HepG2 (cell line): ENCODE data around the gene THADA. TPM values are rescaled to one million over a fixed set of nuclear protein-coding genes. Genes with fewer than 3 reads are reported as not detected.

Experiments used
- ARID5B ChIP-seq: IDR thresholded peaks from 2 replicates; pipeline ENCODE4 v1.4.0; 2020; ENCODE audit warnings: mild to moderate bottlenecking, missing genetic modification reagents
- BCL6 ChIP-seq: IDR thresholded peaks from 2 replicates; pipeline ENCODE4 v1.6.1; 2016; ENCODE audit warnings: missing genetic modification reagents, missing compliant biosample characterization
- FOSL2 ChIP-seq: sonication (generic); formaldehyde crosslinking; IDR thresholded peaks from 2 replicates; pipeline ENCODE4 v1.4.0; 2020; ENCODE audit warnings: missing genetic modification reagents
- GABPA ChIP-seq, 2 experiments: IDR thresholded peaks; 2 replicates each; pipeline ENCODE4 v1.6.1; 2011 to 2016; ENCODE audit warnings: low read depth in 2 of 2, low read length in 1 of 2, missing biosample characterization in 1 of 2, missing genetic modification characterization in 1 of 2
- GTF2F1 ChIP-seq: fragments of 150-350 bp; IDR thresholded peaks from 2 replicates; pipeline ENCODE4 v1.6.1; 2014; ENCODE audit warnings: low read length
- HMG20A ChIP-seq: IDR thresholded peaks from 2 replicates; pipeline ENCODE4 v1.6.1; 2016; ENCODE audit warnings: borderline replicate concordance
- HNF1B ChIP-seq: sonication (generic); formaldehyde crosslinking; IDR thresholded peaks from 2 replicates; pipeline ENCODE4 v1.5.1; 2020; ENCODE audit warnings: mild to moderate bottlenecking, moderate library complexity, missing genetic modification reagents
- ISL2 ChIP-seq: sonication (generic); formaldehyde crosslinking; IDR thresholded peaks from 2 replicates; pipeline ENCODE4 v1.5.0; 2020; ENCODE audit warnings: missing genetic modification reagents
- KDM3A ChIP-seq: IDR thresholded peaks from 2 replicates; pipeline ENCODE4 v1.6.1; 2018; ENCODE audit warnings: low read depth, missing compliant biosample characterization
- LCORL ChIP-seq, 2 experiments: fragments of 450-650 bp in 1 of 2; sonication (generic) in 1 of 2; formaldehyde crosslinking in 1 of 2; IDR thresholded peaks; 2 replicates each; pipeline versions ENCODE4 v1.5.0 to v1.6.1; 2017 to 2020; ENCODE audit warnings: antibody characterized with exemption in 1 of 2, missing genetic modification reagents in 1 of 2
- MTERF4 ChIP-seq: sonication (generic); formaldehyde crosslinking; IDR thresholded peaks from 2 replicates; pipeline ENCODE4 v1.8.0; 2023; ENCODE audit warnings: mild to moderate bottlenecking, missing genetic modification reagents
- RARA ChIP-seq: IDR thresholded peaks from 2 replicates; pipeline ENCODE4 v1.6.1; 2016; ENCODE audit warnings: missing genetic modification reagents, missing compliant biosample characterization
- SRY ChIP-seq: sonication (generic); formaldehyde crosslinking; IDR thresholded peaks from 2 replicates; pipeline ENCODE4 v1.8.0; 2022; ENCODE audit warnings: mild to moderate bottlenecking, missing genetic modification reagents
- STAG1 ChIP-seq: sonication (generic); formaldehyde crosslinking; IDR thresholded peaks from 2 replicates; pipeline ENCODE4 v1.4.0; 2020; ENCODE audit warnings: missing genetic modification reagents
- TBX2 ChIP-seq: sonication (generic); formaldehyde crosslinking; IDR thresholded peaks from 2 replicates; pipeline ENCODE4 v1.5.0; 2020; ENCODE audit warnings: missing genetic modification reagents, mild to moderate bottlenecking, borderline replicate concordance
- ZBTB39 ChIP-seq: sonication (generic); formaldehyde crosslinking; IDR thresholded peaks from 2 replicates; pipeline ENCODE4 v1.5.0; 2020; ENCODE audit warnings: missing genetic modification reagents
- ZNF263 ChIP-seq: sonication (generic); formaldehyde crosslinking; IDR thresholded peaks from 2 replicates; pipeline ENCODE4 v1.4.0; 2020; ENCODE audit warnings: missing genetic modification reagents
- ZNF350 ChIP-seq: sonication (generic); formaldehyde crosslinking; IDR thresholded peaks from 2 replicates; pipeline ENCODE4 v1.4.0; 2020; ENCODE audit warnings: mild to moderate bottlenecking, low read depth, missing genetic modification reagents, borderline replicate concordance
- ZNF383 ChIP-seq: sonication (generic); formaldehyde crosslinking; IDR thresholded peaks from 2 replicates; pipeline ENCODE4 v1.4.0; 2020; ENCODE audit warnings: missing genetic modification reagents, mild to moderate bottlenecking, borderline replicate concordance
- ZNF530 ChIP-seq: sonication (generic); formaldehyde crosslinking; IDR thresholded peaks from 2 replicates; pipeline ENCODE4 v1.5.0; 2020; ENCODE audit warnings: low read depth, mild to moderate bottlenecking, missing genetic modification reagents
- polyA plus RNA-seq, 8 experiments: library from polyadenylated mRNA; depleted of rRNA in 3 of 8; stranded (reverse) in 7 of 8; unstranded in 1 of 8; fragments of >200 nt; fragmentation: Illumina TruSeq in 4 of 8; extraction: Trizol in 4 of 8; gene quantifications; 2 replicates each; pipeline versions ENCODE4 v1.2.1 to v1.2.3, GENCODE V29; 2011 to 2016; ENCODE audit warnings: low read depth in 4 of 8, missing spikeins in 1 of 8, mixed read lengths in 1 of 8; ENCODE audit not compliant: insufficient read depth in 1 of 8
- total RNA-seq, 5 experiments: library from RNA; depleted of rRNA; stranded (reverse); fragments of >200 nt; fragmentation: Illumina TruSeq; extraction: Trizol; gene quantifications; 2 replicates each; pipeline ENCODE4 v1.2.3, GENCODE V29; 2016; ENCODE audit warnings: low read depth in 1 of 5

The THADA gene
- total and polyA plus RNA-seq, 2 of the 13 experiments (the other 11 are each of a cell fraction or from before 2014, with no cell fraction given) = 12.7 to 21.7 TPM

- TF ChIP-seq ARID5B (peak; percentile 77), KDM3A (no peak), GABPA (IDR thresholded peaks at IDR 0.05; ENCODE audit: low read depth, low read length) (no peak), GABPA (CRISPR knock-in tag; IDR thresholded peaks at IDR 0.05; ENCODE audit: low read depth) (no peak), ISL2 (CRISPR knock-in tag) (peak; percentile 44; the same call in 1 of the 2 replicates), MTERF4 (CRISPR knock-in tag) (no peak), STAG1 (CRISPR knock-in tag) (peak; percentile 47), ZBTB39 (CRISPR knock-in tag) (peak; percentile 14; the same call in 1 of the 2 replicates), FOSL2 (CRISPR knock-in tag) (0 out of 2 replicates have a peak, but pooled peaks have one; percentile 20), BCL6 (CRISPR knock-in tag) (peak; percentile 78), ZNF530 (CRISPR knock-in tag) (no peak), RARA (peak; percentile 67), TBX2 (CRISPR knock-in tag) (0 out of 2 replicates have a peak, but pooled peaks have one; percentile 45), HMG20A (CRISPR knock-in tag) (peak; percentile 61; the same call in 1 of the 2 replicates), ZNF383 (no peak), LCORL (IDR thresholded peaks at IDR 0.05) (no peak), LCORL (CRISPR knock-in tag; IDR thresholded peaks at IDR 0.05) (peak; percentile 26; the same call in 1 of the 2 replicates), HNF1B (CRISPR knock-in tag) (peak; percentile 52; the same call in 1 of the 2 replicates), ZNF350 (CRISPR knock-in tag) (peak; percentile 46; the same call in 1 of the 2 replicates), SRY (no peak), GTF2F1 (no peak), ZNF263 (CRISPR knock-in tag) (no peak)
These were observed 364.6 kb downstream of the THADA start (continued) for GRCh38 chr2:43230951-43231827.
